Renal cortex interstitium (tissue), 11 donors: ENCODE results near the gene TNPO2. TPM values are rescaled to one million over a fixed set of nuclear protein-coding genes. Genes with fewer than 3 reads are reported as not detected.
"Not testable (repeated sequence)": the region's sequence is repeated elsewhere in the genome, so short reads cannot be mapped to it uniquely, and the experiment has no call there.

Experiments
- DNase-seq, 11 donors: peaks; one replicate each; pipeline ENCODE4 v3.0.0-alpha.2; 2013; ENCODE audit warnings: low read depth in 9 of 11, low spot score in 4 of 11; ENCODE audit errors: extremely low read depth in 1 of 11
- polyA plus RNA-seq, 3 donors: library from polyadenylated mRNA; unstranded; fragments of 120-200 nt; gene quantifications; one replicate each; pipeline ENCODE4 v1.2.1, GENCODE V29; 2013; ENCODE audit not compliant: insufficient read length in 3 of 3

The TNPO2 gene
- polyA plus RNA-seq, 3 donors = 66.7 to 81.9 (median 79.3) TPM

DNA sequence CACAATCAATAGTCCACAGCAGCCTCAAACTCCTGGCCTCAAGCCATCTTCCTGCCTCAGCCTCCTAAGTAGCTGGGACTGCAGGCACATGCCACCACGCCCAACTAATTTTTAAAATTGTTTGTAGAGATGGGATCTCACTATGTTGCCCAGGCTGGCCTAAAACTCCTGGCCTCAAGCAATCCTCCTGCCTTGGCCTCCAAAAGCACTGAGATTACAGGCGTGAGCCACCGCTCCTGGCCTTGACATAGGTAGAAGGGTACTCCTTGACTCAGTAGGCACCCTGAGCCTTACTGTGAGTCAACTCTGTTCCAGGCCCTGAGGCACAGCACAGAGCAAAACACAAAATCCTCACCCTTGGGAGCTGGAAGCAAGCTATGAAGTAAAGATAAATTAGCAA lies 7.8 kb downstream of the TNPO2 start:
- no peak for DNase-seq

DNA sequence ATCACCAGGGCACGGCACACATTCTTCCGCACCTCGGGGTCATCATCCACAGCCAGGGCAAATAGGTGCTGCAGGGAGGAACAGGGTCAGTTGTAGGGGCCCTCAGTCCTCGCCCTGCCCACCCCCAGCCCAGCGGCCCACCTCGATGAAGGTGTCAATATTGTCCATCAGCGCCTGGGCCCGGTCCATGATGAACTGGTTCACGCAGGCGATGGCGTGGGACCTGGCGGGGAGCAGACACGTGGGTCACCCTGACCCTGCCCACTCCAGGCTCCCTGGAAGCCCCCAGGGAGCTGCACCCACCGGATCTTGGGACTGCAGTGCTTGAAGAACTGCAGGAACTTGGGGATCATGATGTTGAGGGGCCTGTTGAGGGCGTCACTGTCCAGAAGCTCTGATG lies 8.6 kb downstream of the TNPO2 start:
- DNase-seq = no peak

DNA sequence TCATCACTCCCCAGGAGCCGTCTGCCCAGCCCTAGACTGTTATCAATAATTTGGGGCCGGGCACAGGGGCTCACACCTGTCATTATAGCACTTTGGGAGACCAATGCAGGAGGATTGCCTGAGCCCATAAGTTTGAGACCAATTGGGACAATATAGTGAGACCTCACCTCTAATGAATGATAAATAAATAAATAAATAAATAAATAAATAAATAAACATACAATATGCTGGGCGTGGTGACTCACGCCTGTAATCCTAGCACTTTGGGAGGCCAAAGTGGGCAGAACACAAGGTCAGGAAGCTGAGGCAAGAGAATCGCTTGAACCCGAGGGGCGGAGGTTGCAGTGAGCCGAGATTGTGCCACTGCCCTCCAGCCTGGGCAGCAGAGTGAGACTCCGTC lies 10.4 kb downstream of the TNPO2 start:
- not testable (repeated sequence) for DNase-seq

DNA sequence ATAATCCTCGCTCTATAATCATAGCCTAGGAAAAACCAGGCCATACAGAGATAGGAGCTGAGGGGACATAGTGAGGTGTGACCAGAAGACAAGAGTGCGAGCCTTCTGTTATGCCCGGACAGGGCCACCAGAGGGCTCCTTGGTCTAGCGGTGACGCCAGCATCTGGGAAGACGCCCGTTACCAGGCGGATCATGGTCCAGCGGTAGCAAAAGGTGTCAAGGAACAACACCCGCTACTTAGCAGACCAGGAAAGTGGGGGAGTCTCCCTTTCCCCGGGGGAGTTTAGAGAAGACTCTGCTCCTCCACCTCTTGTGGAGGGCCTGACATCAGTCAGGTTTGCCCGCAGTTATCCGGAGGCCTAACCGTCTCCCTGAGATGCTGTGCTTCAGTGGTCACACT lies 11.7 kb downstream of the TNPO2 start:
- DNase-seq = not testable (repeated sequence)

DNA sequence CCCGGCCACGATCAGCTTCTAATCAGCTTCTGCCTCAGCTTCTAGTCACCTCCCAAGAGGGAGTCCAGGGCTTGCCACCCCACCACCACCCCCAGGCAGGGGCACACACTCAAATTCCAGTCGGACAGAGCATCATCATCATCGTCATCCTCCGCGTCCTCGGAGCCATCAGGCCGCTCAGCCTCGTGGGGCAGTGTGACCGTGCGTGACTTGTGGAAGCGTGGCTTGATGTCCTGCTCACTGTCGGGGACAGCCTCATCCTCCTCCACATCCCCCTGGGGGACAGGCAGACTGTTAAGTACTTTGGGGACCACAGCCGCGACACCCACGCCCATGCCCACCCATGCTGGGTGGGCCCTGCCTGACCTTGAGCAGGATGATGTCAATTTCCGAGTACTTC lies 12.5 kb downstream of the TNPO2 start:
- DNase-seq = no peak

DNA sequence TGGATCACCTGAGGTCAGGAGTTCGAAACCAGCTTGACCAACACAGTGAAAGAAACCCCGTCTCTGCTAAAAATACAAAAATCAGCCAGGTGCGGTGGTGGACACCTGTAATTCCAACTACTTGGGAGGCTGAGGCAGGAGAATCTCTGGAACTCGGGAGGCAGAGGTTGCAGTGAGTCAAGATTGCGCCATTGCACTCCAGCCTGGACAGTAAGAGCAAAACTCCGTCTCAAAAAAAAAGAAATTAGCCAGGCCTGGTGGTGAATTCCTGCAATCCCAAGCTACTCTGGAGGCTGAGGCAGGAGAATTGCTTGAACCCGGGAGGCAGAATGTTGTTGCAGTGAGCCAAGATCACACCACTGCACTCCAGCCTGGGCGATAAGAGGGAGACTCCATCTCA lies 15.1 kb downstream of the TNPO2 start:
- no peak for DNase-seq

DNA sequence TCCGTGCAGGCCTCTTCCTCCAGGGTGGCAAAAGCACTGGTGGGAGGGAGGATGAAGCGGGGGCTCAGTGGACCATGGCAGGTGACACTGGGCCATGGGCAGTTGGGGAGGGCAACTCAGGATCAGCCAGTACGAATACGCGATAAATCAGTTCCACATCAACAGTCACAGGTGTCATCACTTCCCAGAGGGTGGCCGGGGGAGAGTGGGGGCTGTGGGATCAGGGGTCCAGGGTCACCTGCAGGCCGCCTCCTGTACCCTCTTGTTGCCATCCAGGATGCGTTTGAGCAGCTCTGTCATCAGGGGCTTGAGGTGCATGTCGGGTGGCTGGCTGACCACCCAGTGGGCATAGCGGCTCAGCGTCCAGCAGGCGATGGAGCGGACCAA lies 17.4 kb downstream of the TNPO2 start:
- DNase-seq = no peak

DNA sequence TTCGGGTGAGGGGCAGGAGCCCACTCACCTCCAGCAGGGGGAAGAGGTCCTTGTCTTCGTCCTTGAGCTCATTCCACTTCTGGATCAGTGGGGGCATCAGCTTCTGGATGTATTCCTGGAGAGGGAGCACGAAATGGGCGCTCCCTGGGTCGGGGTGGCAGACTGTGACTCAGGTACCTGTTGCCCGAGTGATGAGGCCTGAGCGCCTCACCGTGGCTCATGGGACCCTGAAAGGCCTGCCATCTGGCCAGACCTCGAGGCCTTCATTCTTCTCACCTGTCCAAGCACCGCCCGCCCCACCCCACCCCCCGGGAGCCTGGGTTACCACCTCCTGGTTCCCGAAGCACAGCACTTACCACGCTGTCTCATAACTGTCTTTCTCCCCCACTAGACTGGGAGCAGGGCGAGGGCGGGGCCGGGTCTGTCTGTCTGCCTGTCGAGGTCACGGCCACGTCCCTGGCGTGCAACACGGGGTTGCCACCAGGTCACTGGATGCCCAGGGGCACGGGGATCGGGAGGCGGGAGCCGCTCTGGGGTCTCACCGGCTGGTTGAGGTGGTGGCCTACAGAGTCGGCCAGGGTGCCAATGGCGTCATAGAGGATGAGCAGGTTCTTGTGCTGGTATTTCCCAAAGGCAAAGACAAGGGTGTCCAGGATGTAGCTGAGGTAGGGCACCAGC lies 17.9 kb downstream of the TNPO2 start:
- no peak for DNase-seq

DNA sequence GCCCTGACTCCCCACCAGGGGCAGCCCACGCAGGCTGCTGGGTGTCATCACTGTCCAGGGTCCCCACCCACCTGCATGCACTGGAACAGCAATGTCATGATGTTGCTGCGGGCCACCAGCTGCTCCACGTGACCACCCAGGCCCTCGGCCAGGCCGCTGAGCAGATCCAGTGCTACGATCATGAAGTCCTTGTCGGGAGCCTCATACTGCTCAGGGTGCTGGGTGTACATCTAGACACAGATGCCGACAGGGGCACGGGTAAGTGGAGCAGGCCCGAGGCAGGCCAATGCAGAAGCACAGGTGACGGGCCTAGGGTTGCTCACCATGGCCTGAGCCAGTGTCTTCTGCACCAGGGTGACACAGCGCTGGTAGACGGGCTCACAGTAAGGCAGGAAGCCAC lies 18.6 kb downstream of the TNPO2 start:
- no peak for DNase-seq

DNA sequence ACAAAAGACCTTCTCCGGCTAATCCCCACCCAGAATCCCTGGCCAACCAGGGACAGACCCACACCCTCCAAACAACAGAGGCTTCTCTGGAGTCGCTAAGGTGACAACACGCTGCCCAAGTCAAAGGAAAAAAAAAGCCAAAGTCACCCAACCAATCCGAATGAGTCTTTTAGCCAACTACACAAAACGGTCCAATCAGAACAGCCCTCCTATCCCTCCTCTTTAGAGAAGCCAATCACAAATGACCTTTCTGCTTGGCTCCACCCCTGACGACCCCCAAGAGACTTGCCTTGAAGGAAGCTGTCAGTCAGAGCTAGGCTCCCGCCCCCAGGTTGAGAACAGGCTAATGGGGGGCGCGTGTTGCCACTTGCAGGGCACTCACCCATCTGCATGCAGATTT lies 20.7 kb downstream of the TNPO2 start:
- peak in 1 of 11 donors; percentile 14 for DNase-seq

DNA sequence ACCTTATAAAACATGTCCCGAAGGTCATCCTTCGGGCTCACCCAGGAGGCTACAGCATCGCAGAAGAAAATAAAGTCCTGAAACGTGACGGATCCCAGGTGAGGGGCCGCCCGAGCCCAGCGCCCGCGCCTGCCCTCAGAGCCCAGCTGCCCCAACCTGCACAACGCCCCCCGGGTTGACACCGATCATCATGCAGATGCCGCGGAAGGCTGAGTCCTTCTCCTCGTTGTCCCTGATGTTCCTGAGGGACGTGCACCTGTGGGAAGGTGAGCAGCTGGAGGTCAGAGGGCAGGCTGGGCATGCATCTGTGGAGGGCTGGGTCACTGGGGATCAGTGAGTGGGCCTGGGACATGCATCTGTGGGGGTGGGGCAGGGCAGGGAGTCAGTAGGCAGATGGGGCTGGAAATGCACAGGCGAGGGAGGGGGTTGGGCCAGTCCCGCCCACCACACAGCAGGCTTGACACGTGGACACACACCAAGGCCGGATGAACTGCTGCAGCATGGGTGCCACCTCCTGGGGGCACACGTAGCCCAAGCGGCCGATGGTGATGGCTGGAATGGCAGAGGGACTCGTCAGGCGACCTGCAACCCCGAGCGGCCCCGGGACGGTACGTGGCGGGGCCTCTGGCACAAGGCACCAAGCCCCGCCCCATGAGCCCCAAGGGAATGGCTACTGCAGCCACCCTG lies 22.0 kb downstream of the TNPO2 start:
- no peak for DNase-seq

DNA sequence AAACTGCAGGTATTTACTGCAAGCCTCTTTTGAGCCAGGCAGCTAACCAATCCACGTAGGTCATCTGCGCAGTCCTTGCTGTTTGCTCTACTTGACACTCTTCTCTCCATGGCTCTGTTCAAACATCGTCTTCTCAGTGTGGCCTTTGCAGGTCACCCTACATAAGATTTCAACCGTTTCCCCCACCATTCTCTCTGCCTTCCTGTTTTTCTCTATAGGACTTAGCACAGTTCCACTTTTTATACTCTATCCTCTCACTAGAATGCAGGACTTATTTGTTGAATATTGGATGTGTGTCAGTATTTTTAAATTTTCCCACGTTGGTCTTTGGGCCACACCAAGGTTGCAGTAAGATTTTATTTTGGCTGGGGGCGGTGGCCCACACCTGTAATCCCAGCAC lies 25.6 kb downstream of the TNPO2 start:
- DNase-seq = no peak

DNA sequence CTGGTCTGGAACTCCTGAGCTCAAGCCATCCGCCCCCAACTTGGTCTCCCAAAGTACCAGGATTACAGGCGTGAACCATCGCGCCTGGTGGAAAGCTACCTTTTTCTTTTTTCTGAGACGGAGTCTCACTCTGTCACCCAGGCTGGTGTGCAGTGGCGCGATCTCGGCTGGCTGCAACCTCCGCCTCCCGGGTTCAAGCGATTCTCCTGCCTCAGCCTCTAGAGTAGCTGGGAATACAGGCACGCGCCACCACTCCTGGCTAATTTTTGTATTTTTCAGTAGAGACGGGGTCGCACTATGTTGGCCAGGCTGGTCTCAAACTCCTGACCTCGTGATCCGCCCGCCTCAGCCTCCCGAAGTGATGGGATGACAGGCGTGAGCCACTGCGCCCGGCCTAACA lies 26.3 kb downstream of the TNPO2 start:
- not testable (repeated sequence) for DNase-seq

DNA sequence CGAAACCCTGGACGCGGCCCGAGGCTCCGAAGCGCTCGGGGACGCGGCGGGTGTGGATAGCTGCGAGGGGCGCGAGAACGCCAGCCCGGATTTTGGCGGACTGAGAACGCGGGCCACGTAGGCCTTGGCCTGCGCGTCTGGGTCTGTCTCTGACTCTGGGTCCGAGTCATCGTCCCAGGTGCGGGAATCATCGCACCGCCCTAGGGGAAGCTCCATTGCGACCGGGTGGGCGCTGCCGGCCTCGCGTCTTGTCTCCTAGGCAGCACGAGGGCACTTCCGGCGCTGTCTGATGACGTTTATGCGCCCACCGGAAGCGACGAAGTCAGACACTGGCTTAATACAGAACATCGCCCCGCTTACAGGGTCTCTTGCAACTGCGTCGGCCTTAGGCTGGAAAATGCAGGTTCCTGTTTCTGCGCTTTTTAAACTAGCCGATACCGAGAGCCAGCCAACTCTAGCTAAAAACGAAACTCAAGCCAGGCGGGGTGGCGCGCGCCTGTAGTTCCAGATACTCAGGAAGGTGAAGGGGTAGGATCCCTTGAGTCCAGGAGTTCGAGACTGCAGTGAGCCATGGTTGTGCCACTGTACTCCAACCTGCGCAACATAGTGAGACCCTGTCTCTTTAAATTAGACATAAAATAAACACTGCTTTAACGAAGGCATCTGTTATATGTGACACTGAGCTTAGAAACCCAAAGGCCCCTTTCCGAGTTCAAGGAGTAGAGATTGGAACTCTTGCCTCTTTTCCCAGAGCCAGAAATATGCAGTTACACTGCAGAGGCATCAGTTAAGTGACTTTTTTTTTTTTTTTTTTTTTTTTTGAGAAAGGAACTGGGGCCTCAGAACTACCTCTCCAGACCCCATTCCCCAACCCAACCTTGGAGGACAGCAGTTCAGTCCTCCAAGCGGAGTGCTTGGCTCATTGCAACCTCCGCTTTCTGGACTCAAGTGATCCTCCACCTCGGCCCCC lies 27.1 kb downstream of the TNPO2 start, which contains the start of gene FBXW9:
FBXW9 (minus strand) TSS at position 266 of the 970 bp plus-strand sequence; CDS start at position 216, 50 bp downstream.
- peak; percentile 90 to 97 (median 94) for DNase-seq

DNA sequence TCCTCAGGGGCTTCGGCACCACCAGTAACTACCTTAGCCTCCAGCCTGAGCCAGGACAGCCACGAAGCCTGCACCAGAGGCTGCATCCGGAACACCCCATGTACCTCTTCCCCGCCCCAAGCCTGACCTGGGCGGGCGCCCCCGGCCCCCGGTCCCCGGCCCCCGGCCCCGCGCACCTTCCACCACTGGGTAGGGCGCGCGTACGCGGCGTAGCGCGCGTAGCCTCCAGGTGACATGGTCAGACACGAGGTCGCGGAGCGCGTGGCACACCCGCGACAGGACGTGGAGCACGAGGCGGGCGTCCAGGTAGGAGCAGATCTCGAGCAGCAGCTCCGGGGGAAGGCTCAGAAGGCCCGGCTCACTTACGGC lies 27.8 kb downstream of the TNPO2 start:
- DNase-seq = no peak

DNA sequence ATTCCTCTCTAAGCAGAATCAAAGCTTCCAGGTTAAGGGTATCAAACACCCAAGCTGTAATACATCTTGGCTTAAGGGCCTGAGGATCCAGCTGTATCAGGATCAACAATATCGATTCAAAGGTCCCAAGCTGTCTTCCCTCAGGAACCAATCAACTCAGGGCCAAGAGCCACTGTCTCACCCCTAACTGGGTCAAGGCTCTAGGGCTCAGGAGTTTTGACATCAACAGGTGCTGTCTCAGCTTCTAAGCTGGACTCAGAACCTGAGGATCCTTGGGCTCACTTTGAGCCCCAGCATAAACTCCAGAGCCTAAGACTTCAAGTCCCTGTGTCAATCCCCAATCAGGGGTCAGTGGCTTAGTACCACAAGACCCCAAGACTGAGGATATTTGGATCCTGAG lies 28.2 kb downstream of the TNPO2 start:
- DNase-seq = no peak

DNA sequence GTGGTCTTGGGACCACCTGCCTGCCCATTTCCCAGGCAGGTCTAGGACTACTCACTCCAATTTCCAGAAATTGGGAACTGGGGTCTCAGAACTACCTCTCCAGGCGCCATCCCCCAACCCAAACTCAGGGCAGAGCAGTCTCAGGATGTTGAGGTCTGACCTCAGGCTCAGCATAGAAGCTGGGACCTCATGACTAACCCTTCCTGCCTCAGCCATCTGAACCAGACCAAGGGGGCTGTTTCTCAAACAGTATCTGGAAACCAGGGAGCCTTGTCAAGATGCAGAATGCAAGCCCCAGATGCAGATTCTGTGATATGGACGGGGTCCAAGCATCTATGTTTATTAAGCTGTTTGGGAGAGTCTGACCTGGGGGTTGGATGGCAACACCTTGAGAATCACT lies 28.6 kb downstream of the TNPO2 start:
- no peak for DNase-seq

DNA sequence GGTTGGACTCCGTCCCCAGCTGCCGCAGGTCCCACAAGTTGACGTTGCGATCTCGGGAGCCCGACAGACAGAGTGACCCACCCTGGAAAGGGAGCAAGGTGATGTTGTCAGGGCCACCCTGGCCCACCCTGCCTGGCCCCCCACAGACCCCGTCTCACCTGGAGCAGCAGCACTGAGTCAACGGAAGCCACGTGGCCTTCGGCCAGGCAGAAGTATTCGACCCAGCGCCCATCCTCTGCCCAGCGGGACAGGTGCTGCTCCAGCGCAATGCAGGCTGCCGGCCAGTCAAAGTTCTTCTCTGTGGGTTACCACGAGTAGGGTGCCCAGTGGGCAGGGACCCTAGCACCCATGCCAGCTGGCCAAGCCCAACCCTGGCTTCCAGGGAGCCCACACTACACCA lies 29.1 kb downstream of the TNPO2 start:
- DNase-seq = no peak

DNA sequence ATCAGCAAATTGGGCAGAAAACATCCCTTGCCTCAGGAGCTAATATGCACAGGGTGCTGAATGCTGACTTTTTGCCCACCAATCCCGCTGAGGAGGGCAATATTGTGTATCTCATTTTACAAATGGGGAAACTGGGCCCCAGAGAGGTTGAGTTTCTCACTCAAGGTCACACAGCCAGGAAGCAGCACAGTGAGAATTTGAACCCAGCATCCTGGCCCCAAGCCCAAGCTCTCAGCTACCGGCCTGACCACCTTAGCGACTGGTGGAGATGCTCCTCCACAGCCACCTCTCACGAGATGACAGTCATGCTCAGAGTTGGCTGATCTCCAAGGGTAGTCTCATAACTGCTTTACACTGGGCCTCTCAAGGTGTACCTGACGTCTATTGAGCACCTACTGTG lies 30.8 kb downstream of the TNPO2 start:
- DNase-seq = no peak
